ENCODE data around the gene CD163.

Gene CD163

GRCh38 chr12:7495136-7495535 lies 8.4 kb downstream of the CD163 start:
- no peak for DNase-seq (ENCODE audit: low spot score)
- H4K8ac ChIP-seq (ENCODE audit: low read depth, low read length) = no peak overlapping the region
- no peak overlapping the region for H2BK12ac ChIP-seq (ENCODE audit: low read length)
- WGBS, 2 donors (ENCODE audit: extremely low coverage in 2 of 2, insufficient read length in 2 of 2, insufficient replicate concordance in 1 of 2) = no CpG with 5 or more reads among the region's 3 CpGs
- no peak overlapping the region for H3K27ac ChIP-seq (replicated peaks; ENCODE audit: low read length)
- H4K91ac ChIP-seq (ENCODE audit: low read depth, low read length, poor library complexity) = no peak overlapping the region
- no peak overlapping the region for H2BK15ac ChIP-seq (ENCODE audit: low read length)
- no peak overlapping the region for H3K4me2 ChIP-seq (ENCODE audit: insufficient read depth, low read length, poor library complexity, severe bottlenecking)
- H2AK5ac ChIP-seq (ENCODE audit: low read depth, low read length) = no peak overlapping the region
- peaks cover 0 to 2% of the 10 kb centered on the region in 2 donors for H3K9me3 ChIP-seq (replicated peaks in 1 of 2; ENCODE audit: control insufficient read depth in 2 of 2, insufficient read depth in 1 of 2, low read depth in 1 of 2, low read length in 2 of 2)
- no peak overlapping the region for H2BK5ac ChIP-seq (ENCODE audit: low read length)
- H3K9ac ChIP-seq (ENCODE audit: low read depth, low read length, poor library complexity) = no peak overlapping the region
- no peak overlapping the region for H3K18ac ChIP-seq (ENCODE audit: low read length)
- no peak overlapping the region for H3K4ac ChIP-seq (ENCODE audit: low read length)
- H3K4me1 ChIP-seq (ENCODE audit: control insufficient read depth in 2 of 2, insufficient read depth in 1 of 2, low read depth in 1 of 2, low read length in 2 of 2) = peaks cover 0 to 3% of the 10 kb centered on the region in 2 donors
- no peaks in the 10 kb centered on the region for H3K27me3 ChIP-seq (ENCODE audit: control insufficient read depth in 3 of 3, insufficient read depth in 3 of 3, low read depth in 1 of 3, low read length in 3 of 3)
- H3K4me3 ChIP-seq (ENCODE audit: low read length in 2 of 2) = no peak overlapping the region
- no peaks in the 10 kb centered on the region for H3K36me3 ChIP-seq (replicated peaks in 1 of 2; ENCODE audit: control insufficient read depth in 2 of 2, insufficient read depth in 2 of 2, low read length in 2 of 2)
- H2BK120ac ChIP-seq (ENCODE audit: low read depth, low read length) = no peak overlapping the region
- no peak overlapping the region for H2AFZ ChIP-seq (ENCODE audit: low read length)
- no peak overlapping the region for H3K23ac ChIP-seq (ENCODE audit: low read depth, low read length, poor library complexity)
- H3K79me1 ChIP-seq (ENCODE audit: low read depth, low read length) = no peaks in the 10 kb centered on the region
- H3K14ac ChIP-seq (ENCODE audit: low read length) = no peak overlapping the region

DNA sequence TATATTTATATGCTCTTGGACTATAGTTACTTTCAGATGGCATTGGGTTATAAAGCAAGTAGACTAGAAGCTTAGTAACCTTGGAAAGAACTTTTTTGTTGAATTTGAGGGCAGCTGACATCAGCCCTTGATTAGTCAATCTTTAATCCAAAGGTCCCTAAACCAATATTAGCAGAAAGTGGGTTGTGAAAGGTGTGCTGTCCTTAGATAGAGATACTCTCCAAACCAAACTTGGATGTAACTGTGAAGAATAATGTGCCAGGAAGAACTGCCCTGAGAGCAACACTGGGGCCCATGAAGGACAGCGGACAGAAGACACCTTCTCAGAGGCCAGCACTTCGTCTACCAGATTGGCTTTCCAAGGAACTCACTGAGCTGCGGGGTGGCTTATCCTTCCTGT lies 10.6 kb downstream of the CD163 start:
- no peak overlapping the region for H2BK5ac ChIP-seq (ENCODE audit: low read length)
- no peak overlapping the region for H3K18ac ChIP-seq (ENCODE audit: low read length)
- H3K9me3 ChIP-seq (replicated peaks in 1 of 2; ENCODE audit: control insufficient read depth in 2 of 2, insufficient read depth in 1 of 2, low read depth in 1 of 2, low read length in 2 of 2) = peaks cover 0 to 2% of the 10 kb centered on the region in 2 donors
- no peak overlapping the region for H4K8ac ChIP-seq (ENCODE audit: low read depth, low read length)
- no peak overlapping the region for H2AFZ ChIP-seq (ENCODE audit: low read length)
- H3K79me1 ChIP-seq (ENCODE audit: low read depth, low read length) = no peaks in the 10 kb centered on the region
- H3K4me3 ChIP-seq (ENCODE audit: low read length in 2 of 2) = no peak overlapping the region
- H3K27me3 ChIP-seq (ENCODE audit: control insufficient read depth in 3 of 3, insufficient read depth in 3 of 3, low read depth in 1 of 3, low read length in 3 of 3) = no peaks in the 10 kb centered on the region
- no peak overlapping the region for H3K27ac ChIP-seq (replicated peaks; ENCODE audit: low read length)
- H2BK15ac ChIP-seq (ENCODE audit: low read length) = no peak overlapping the region
- no CpG with 5 or more reads among the region's 3 CpGs for WGBS, 2 donors (ENCODE audit: extremely low coverage in 2 of 2, insufficient read length in 2 of 2, insufficient replicate concordance in 1 of 2)
- no peak overlapping the region for H2AK5ac ChIP-seq (ENCODE audit: low read depth, low read length)
- no peak overlapping the region for H3K4me2 ChIP-seq (ENCODE audit: insufficient read depth, low read length, poor library complexity, severe bottlenecking)
- peaks cover 0 to 3% of the 10 kb centered on the region in 2 donors for H3K4me1 ChIP-seq (ENCODE audit: control insufficient read depth in 2 of 2, insufficient read depth in 1 of 2, low read depth in 1 of 2, low read length in 2 of 2)
- H3K4ac ChIP-seq (ENCODE audit: low read length) = no peak overlapping the region
- no peak for DNase-seq (ENCODE audit: low spot score)
- H4K91ac ChIP-seq (ENCODE audit: low read depth, low read length, poor library complexity) = no peak overlapping the region
- no peak overlapping the region for H3K9ac ChIP-seq (ENCODE audit: low read depth, low read length, poor library complexity)
- no peak overlapping the region for H2BK120ac ChIP-seq (ENCODE audit: low read depth, low read length)
- no peak overlapping the region for H3K23ac ChIP-seq (ENCODE audit: low read depth, low read length, poor library complexity)
- no peaks in the 10 kb centered on the region for H3K36me3 ChIP-seq (replicated peaks in 1 of 2; ENCODE audit: control insufficient read depth in 2 of 2, insufficient read depth in 2 of 2, low read length in 2 of 2)
- H2BK12ac ChIP-seq (ENCODE audit: low read length) = no peak overlapping the region
- no peak overlapping the region for H3K14ac ChIP-seq (ENCODE audit: low read length)

- H3K4me3 ChIP-seq (ENCODE audit: low read length in 2 of 2) = no peak overlapping the region
- WGBS, 2 donors (ENCODE audit: extremely low coverage in 2 of 2, insufficient read length in 2 of 2, insufficient replicate concordance in 1 of 2) = no CpG with 5 or more reads among the region's 6 CpGs
- no peaks in the 10 kb centered on the region for H3K36me3 ChIP-seq (replicated peaks in 1 of 2; ENCODE audit: control insufficient read depth in 2 of 2, insufficient read depth in 2 of 2, low read length in 2 of 2)
- H3K4me1 ChIP-seq (ENCODE audit: control insufficient read depth in 2 of 2, insufficient read depth in 1 of 2, low read depth in 1 of 2, low read length in 2 of 2) = no peaks in the 10 kb centered on the region
- H2BK12ac ChIP-seq (ENCODE audit: low read length) = no peak overlapping the region
- no peak overlapping the region for H2BK15ac ChIP-seq (ENCODE audit: low read length)
- H3K23ac ChIP-seq (ENCODE audit: low read depth, low read length, poor library complexity) = no peak overlapping the region
- no peak overlapping the region for H4K91ac ChIP-seq (ENCODE audit: low read depth, low read length, poor library complexity)
- no peaks in the 10 kb centered on the region for H3K9me3 ChIP-seq (replicated peaks in 1 of 2; ENCODE audit: control insufficient read depth in 2 of 2, insufficient read depth in 1 of 2, low read depth in 1 of 2, low read length in 2 of 2)
- no peak overlapping the region for H3K4ac ChIP-seq (ENCODE audit: low read length)
- no peak overlapping the region for H3K4me2 ChIP-seq (ENCODE audit: insufficient read depth, low read length, poor library complexity, severe bottlenecking)
- H3K9ac ChIP-seq (ENCODE audit: low read depth, low read length, poor library complexity) = no peak overlapping the region
- H4K8ac ChIP-seq (ENCODE audit: low read depth, low read length) = no peak overlapping the region
- H3K27ac ChIP-seq (replicated peaks; ENCODE audit: low read length) = no peak overlapping the region
- H2AK5ac ChIP-seq (ENCODE audit: low read depth, low read length) = no peak overlapping the region
- no peaks in the 10 kb centered on the region for H3K79me1 ChIP-seq (ENCODE audit: low read depth, low read length)
- H2BK120ac ChIP-seq (ENCODE audit: low read depth, low read length) = no peak overlapping the region
- no peak overlapping the region for H3K14ac ChIP-seq (ENCODE audit: low read length)
- no peak overlapping the region for H2AFZ ChIP-seq (ENCODE audit: low read length)
- DNase-seq (ENCODE audit: low spot score) = no peak
- no peaks in the 10 kb centered on the region for H3K27me3 ChIP-seq (ENCODE audit: control insufficient read depth in 3 of 3, insufficient read depth in 3 of 3, low read depth in 1 of 3, low read length in 3 of 3)
- H3K18ac ChIP-seq (ENCODE audit: low read length) = no peak overlapping the region
- no peak overlapping the region for H2BK5ac ChIP-seq (ENCODE audit: low read length)
Measured at GRCh38 chr12:7486512-7486911, 17.1 kb downstream of the CD163 start.

DNA sequence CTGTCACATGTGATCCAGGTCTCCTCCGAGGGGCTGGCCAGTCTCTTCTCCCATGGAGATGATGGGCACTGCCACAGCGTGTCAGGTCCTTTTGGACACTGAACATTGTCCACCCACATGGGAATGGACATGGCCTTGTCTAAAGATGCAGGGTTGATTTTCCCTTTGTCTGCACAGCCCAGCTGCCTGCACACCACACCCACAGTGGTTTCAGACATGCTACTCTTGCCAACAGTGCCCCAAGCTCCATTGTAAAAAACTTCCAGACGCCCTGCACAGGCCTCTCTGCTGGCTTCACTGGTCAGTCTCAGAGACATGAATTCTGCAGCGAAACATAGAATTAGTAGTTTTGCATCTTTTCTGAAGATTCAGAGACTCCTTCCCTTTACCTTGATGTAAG lies 18.5 kb downstream of the CD163 start:
- no peak overlapping the region for H2BK15ac ChIP-seq (ENCODE audit: low read length)
- H2BK5ac ChIP-seq (ENCODE audit: low read length) = no peak overlapping the region
- no peaks in the 10 kb centered on the region for H3K79me1 ChIP-seq (ENCODE audit: low read depth, low read length)
- DNase-seq (ENCODE audit: low spot score) = no peak
- no peak overlapping the region for H3K4ac ChIP-seq (ENCODE audit: low read length)
- H4K91ac ChIP-seq (ENCODE audit: low read depth, low read length, poor library complexity) = no peak overlapping the region
- no peaks in the 10 kb centered on the region for H3K9me3 ChIP-seq (replicated peaks in 1 of 2; ENCODE audit: control insufficient read depth in 2 of 2, insufficient read depth in 1 of 2, low read depth in 1 of 2, low read length in 2 of 2)
- H3K27me3 ChIP-seq (ENCODE audit: control insufficient read depth in 3 of 3, insufficient read depth in 3 of 3, low read depth in 1 of 3, low read length in 3 of 3) = no peaks in the 10 kb centered on the region
- H2BK12ac ChIP-seq (ENCODE audit: low read length) = no peak overlapping the region
- no peak overlapping the region for H2BK120ac ChIP-seq (ENCODE audit: low read depth, low read length)
- H3K4me3 ChIP-seq (ENCODE audit: low read length in 2 of 2) = no peak overlapping the region
- H3K14ac ChIP-seq (ENCODE audit: low read length) = no peak overlapping the region
- H3K36me3 ChIP-seq (replicated peaks in 1 of 2; ENCODE audit: control insufficient read depth in 2 of 2, insufficient read depth in 2 of 2, low read length in 2 of 2) = no peaks in the 10 kb centered on the region
- no CpG with 5 or more reads among the region's 4 CpGs for WGBS, 2 donors (ENCODE audit: extremely low coverage in 2 of 2, insufficient read length in 2 of 2, insufficient replicate concordance in 1 of 2)
- no peak overlapping the region for H3K9ac ChIP-seq (ENCODE audit: low read depth, low read length, poor library complexity)
- no peak overlapping the region for H3K18ac ChIP-seq (ENCODE audit: low read length)
- no peak overlapping the region for H2AFZ ChIP-seq (ENCODE audit: low read length)
- no peak overlapping the region for H3K23ac ChIP-seq (ENCODE audit: low read depth, low read length, poor library complexity)
- H2AK5ac ChIP-seq (ENCODE audit: low read depth, low read length) = no peak overlapping the region
- H3K27ac ChIP-seq (replicated peaks; ENCODE audit: low read length) = no peak overlapping the region
- H3K4me2 ChIP-seq (ENCODE audit: insufficient read depth, low read length, poor library complexity, severe bottlenecking) = no peak overlapping the region
- H3K4me1 ChIP-seq (ENCODE audit: control insufficient read depth in 2 of 2, insufficient read depth in 1 of 2, low read depth in 1 of 2, low read length in 2 of 2) = no peaks in the 10 kb centered on the region
- H4K8ac ChIP-seq (ENCODE audit: low read depth, low read length) = peak overlapping the region; percentile 68
